ENCODE measurements around the gene RBKS.

DNA sequence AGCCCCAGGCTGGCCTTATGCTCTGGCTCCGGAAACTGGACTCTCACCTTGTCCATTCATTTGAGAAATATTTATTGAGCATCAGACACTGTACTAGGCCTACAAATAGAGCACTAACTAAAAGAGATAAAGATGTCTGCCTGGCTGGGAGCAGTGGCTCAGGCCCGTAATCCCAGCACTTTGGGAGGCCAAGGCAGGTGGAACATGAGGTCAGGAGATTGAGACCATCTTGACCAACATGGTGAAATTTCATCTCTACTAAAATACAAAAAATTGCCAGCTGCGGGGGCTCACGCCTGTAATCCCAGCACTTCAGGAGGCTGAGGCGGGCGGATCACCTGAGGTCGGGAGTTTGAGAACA is 126.3 kb downstream of the RBKS start:
- TF ChIP-seq, protein P1, sequence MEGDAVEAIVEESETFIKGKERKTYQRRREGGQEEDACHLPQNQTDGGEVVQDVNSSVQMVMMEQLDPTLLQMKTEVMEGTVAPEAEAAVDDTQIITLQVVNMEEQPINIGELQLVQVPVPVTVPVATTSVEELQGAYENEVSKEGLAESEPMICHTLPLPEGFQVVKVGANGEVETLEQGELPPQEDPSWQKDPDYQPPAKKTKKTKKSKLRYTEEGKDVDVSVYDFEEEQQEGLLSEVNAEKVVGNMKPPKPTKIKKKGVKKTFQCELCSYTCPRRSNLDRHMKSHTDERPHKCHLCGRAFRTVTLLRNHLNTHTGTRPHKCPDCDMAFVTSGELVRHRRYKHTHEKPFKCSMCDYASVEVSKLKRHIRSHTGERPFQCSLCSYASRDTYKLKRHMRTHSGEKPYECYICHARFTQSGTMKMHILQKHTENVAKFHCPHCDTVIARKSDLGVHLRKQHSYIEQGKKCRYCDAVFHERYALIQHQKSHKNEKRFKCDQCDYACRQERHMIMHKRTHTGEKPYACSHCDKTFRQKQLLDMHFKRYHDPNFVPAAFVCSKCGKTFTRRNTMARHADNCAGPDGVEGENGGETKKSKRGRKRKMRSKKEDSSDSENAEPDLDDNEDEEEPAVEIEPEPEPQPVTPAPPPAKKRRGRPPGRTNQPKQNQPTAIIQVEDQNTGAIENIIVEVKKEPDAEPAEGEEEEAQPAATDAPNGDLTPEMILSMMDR (IDR thresholded peaks at IDR 0.05): no peak
- TF ChIP-seq POLR2A (IDR thresholded peaks at IDR 0.05): no peak

Data from Peyer's patch (tissue), 4 donors.